MM.1S (cell line): ENCODE measurements around the gene NAA20.

Experiments
- DNase-seq: peaks from one replicate; pipeline ENCODE4 v3.0.0-alpha.2; 2015
- H2AFZ ChIP-seq: fragments of 300-600 bp; sonication (generic); 2 replicates; pipeline ENCODE4 v1.6.0; 2016; ENCODE audit warnings: antibody characterized with exemption, low read length
- H3F3A ChIP-seq: fragments of 300-600 bp; sonication (generic); 2 replicates; pipeline ENCODE4 v1.6.1; 2016; ENCODE audit warnings: mild to moderate bottlenecking, antibody characterized with exemption, low read length, moderate library complexity, mixed read lengths; ENCODE audit not compliant: insufficient read depth
- H3K27ac ChIP-seq: fragments of 300-600 bp; sonication (generic); 2 replicates; pipeline ENCODE4 v1.5.1; 2016; ENCODE audit warnings: mild to moderate bottlenecking, low read length
- H3K27me3 ChIP-seq: fragments of 300-600 bp; sonication (generic); replicated peaks from 2 replicates; pipeline ENCODE4 v1.6.0; 2016; ENCODE audit warnings: low read length; ENCODE audit not compliant: insufficient read depth
- H3K36me3 ChIP-seq: fragments of 300-600 bp; sonication (generic); replicated peaks from 2 replicates; pipeline ENCODE4 v1.6.1; 2016; ENCODE audit warnings: mild to moderate bottlenecking, low read length, mixed read lengths; ENCODE audit not compliant: insufficient read depth
- H3K4me1 ChIP-seq: fragments of 300-600 bp; sonication (generic); 2 replicates; pipeline ENCODE4 v1.6.1; 2016; ENCODE audit warnings: low read length, mixed read lengths
- H3K4me2 ChIP-seq: fragments of 300-600 bp; sonication (generic); 2 replicates; pipeline ENCODE4 v1.6.0; 2016; ENCODE audit warnings: low read depth, low read length
- H3K4me3 ChIP-seq: fragments of 300-600 bp; sonication (generic); 2 replicates; pipeline ENCODE4 v1.5.1; 2016; ENCODE audit warnings: low read length, mixed read lengths
- H3K79me2 ChIP-seq: fragments of 300-600 bp; sonication (generic); 2 replicates; pipeline ENCODE4 v1.6.1; 2016; ENCODE audit warnings: mixed run types, low read length, mixed read lengths
- H3K9ac ChIP-seq: fragments of 300-600 bp; sonication (generic); 2 replicates; pipeline ENCODE4 v1.6.1; 2016; ENCODE audit warnings: low read length, mixed read lengths
- H3K9me2 ChIP-seq: fragments of 300-600 bp; sonication (generic); replicated peaks from 2 replicates; pipeline ENCODE4 v1.6.1; 2016; ENCODE audit warnings: mild to moderate bottlenecking, low read length, mixed read lengths; ENCODE audit not compliant: insufficient read depth
- H3K9me3 ChIP-seq: fragments of 300-600 bp; sonication (generic); replicated peaks from 2 replicates; pipeline ENCODE4 v1.6.1; 2016; ENCODE audit warnings: mild to moderate bottlenecking, low read length, mixed read lengths; ENCODE audit not compliant: insufficient read depth
- H4K20me1 ChIP-seq: fragments of 300-600 bp; sonication (generic); 2 replicates; pipeline ENCODE4 v1.6.1; 2016; ENCODE audit warnings: mild to moderate bottlenecking, low read length, moderate library complexity, mixed read lengths; ENCODE audit not compliant: insufficient read depth
- CTCF ChIP-seq: fragments of 300-600 bp; sonication (generic); IDR thresholded peaks from 2 replicates; pipeline ENCODE4 v1.5.1; 2016; ENCODE audit warnings: antibody characterized with exemption, low read length, mixed read lengths
- EZH2 ChIP-seq: fragments of 300-600 bp; sonication (generic); optimal IDR thresholded peaks from 2 replicates; pipeline ENCODE3; 2017; ENCODE audit warnings: low read depth, mild to moderate bottlenecking, antibody characterized with exemption, low read length, mixed read lengths
- EZH2phosphoT487 ChIP-seq: fragments of 300-600 bp; sonication (generic); IDR thresholded peaks from 2 replicates; pipeline ENCODE4 v1.6.1; 2018; ENCODE audit warnings: antibody characterized with exemption, low read length

Gene NAA20

GRCh38 chr20:20005342-20005741, 11.8 kb upstream of the NAA20 start:
- no peak overlapping the region for H3K27ac ChIP-seq
- H2AFZ ChIP-seq = no peak overlapping the region
- 0 out of 2 replicates have a peak, but pooled peaks cover 4% of the 10 kb centered on the region for H3K4me1 ChIP-seq
- H3K9me3 ChIP-seq = no peaks in the 10 kb centered on the region
- H3K9ac ChIP-seq = no peak overlapping the region
- H3K36me3 ChIP-seq = no peaks in the 10 kb centered on the region
- no peak overlapping the region for H3K4me3 ChIP-seq
- TF ChIP-seq EZH2phosphoT487 = no peak
- TF ChIP-seq EZH2 = no peak
- TF ChIP-seq CTCF = no peak
- H3K4me2 ChIP-seq = no peak overlapping the region
- no peaks in the 10 kb centered on the region for H4K20me1 ChIP-seq
- DNase-seq = no peak
- no peaks in the 10 kb centered on the region for H3F3A ChIP-seq
- no peaks in the 10 kb centered on the region for H3K79me2 ChIP-seq
- no peaks in the 10 kb centered on the region for H3K9me2 ChIP-seq
- peaks cover 6% of the 10 kb centered on the region; the same call in 1 of the 2 replicates for H3K27me3 ChIP-seq

GRCh38 chr20:20009784-20010253, 7.3 kb upstream of the NAA20 start:
- H3K9me2 ChIP-seq = no peaks in the 10 kb centered on the region
- H3K27ac ChIP-seq = no peak overlapping the region
- H3K9ac ChIP-seq = no peak overlapping the region
- no peak for DNase-seq
- no peaks in the 10 kb centered on the region for H3F3A ChIP-seq
- no peaks in the 10 kb centered on the region for H4K20me1 ChIP-seq
- H3K4me1 ChIP-seq = no peaks in the 10 kb centered on the region
- H3K27me3 ChIP-seq = no peaks in the 10 kb centered on the region
- H3K9me3 ChIP-seq = no peaks in the 10 kb centered on the region
- H3K36me3 ChIP-seq = no peaks in the 10 kb centered on the region
- no peak overlapping the region for H3K4me2 ChIP-seq
- H2AFZ ChIP-seq = no peak overlapping the region
- no peaks in the 10 kb centered on the region for H3K79me2 ChIP-seq
- no peak for TF ChIP-seq CTCF
- TF ChIP-seq EZH2 = no peak
- TF ChIP-seq EZH2phosphoT487 = no peak
- no peak overlapping the region for H3K4me3 ChIP-seq

- Histone ChIP-seq H3K4me1 (no peaks in the 10 kb centered on the region), H3F3A (no peaks in the 10 kb centered on the region), H3K79me2 (no peaks in the 10 kb centered on the region), H3K9me2 (no peaks in the 10 kb centered on the region), H3K4me3 (no peak overlapping the region), H4K20me1 (no peaks in the 10 kb centered on the region), H3K4me2 (no peak overlapping the region), H3K36me3 (no peaks in the 10 kb centered on the region), H2AFZ (no peak overlapping the region), H3K27ac (no peak overlapping the region), H3K9me3 (no peaks in the 10 kb centered on the region), H3K9ac (no peak overlapping the region), H3K27me3 (no peaks in the 10 kb centered on the region)
- DNase-seq = no peak
- TF ChIP-seq CTCF (no peak), EZH2phosphoT487 (no peak), EZH2 (no peak)
Measured at GRCh38 chr20:20010639-20011500, 6.3 kb upstream of the NAA20 start.
